ENCODE results near the gene PIP5K1B. TPM values are rescaled to one million over a fixed set of nuclear protein-coding genes. Genes with fewer than 3 reads are reported as not detected.

The PIP5K1B gene
- total and polyA plus RNA-seq, 2 of the 13 experiments (the other 11 are each of a cell fraction or from before 2014, with no cell fraction given): 15.8 to 17.5 TPM

DNA sequence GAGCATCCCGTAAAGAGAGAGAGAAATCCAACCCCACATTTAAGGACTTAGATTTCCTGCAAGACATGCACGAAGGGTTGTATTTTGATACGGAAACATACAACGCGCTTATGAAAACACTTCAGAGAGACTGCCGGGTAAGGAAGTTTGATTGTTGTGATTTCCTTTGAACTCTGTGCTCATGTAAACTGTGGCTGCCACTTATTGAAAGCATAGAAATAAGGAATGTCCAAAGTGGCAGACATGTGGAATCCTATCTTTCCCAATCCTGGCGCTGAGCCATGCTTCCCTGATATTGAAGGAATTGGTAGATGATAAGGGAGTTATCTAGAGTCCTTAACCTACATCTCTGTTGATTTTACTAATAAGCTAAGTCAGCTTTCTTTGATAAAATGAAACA, 189.5 kb downstream of the PIP5K1B start:
- WGBS (ENCODE audit: low lambda C conversion rate): 98% methylated on average over 7 of the region's 7 CpGs
- in situ Hi-C loops (cut with HindIII; ENCODE audit: extremely low pct_ligation_motif_present, low pct_unique_long_range_greater_than_20kb): no loop called here
- no peak overlapping the region for H3K4me2 ChIP-seq (ENCODE audit: low read depth, low read length)

GRCh38 chr9:68895741-68896478, 190.9 kb downstream of the PIP5K1B start:
- Histone ChIP-seq H3K9ac (ENCODE audit: insufficient read depth, low read depth, low read length) (no peak overlapping the region), H3K27ac (ENCODE audit: extremely low read length, insufficient read depth, low read length) (no peak overlapping the region), H3K4me2 (ENCODE audit: low read depth, low read length) (no peak overlapping the region), H3K27me3 (ENCODE audit: control insufficient read depth in 1 of 2, insufficient read depth in 2 of 2, low read length in 2 of 2) (no peaks in the 10 kb centered on the region), H2AFZ (ENCODE audit: low read length) (no peak overlapping the region), H3K4me3 (replicated peaks in 1 of 3; ENCODE audit: insufficient read depth in 1 of 3, low read depth in 2 of 3, low read length in 3 of 3) (no peak overlapping the region), H3K4me1 (ENCODE audit: insufficient read depth, low read length) (no peaks in the 10 kb centered on the region), H4K20me1 (ENCODE audit: insufficient read depth, low read length) (no peaks in the 10 kb centered on the region), H3K36me3 (replicated peaks in 1 of 2; ENCODE audit: control insufficient read depth in 1 of 2, insufficient read depth in 2 of 2, low read length in 2 of 2) (peaks cover 5 to 20% of the 10 kb centered on the region in 2 experiments; a peak in 4 of 5 replicates), H3K79me2 (ENCODE audit: insufficient read depth, low read length) (no peaks in the 10 kb centered on the region), H3K9me3 (ENCODE audit: low read length) (no peaks in the 10 kb centered on the region)
- DNase-seq (ENCODE audit: low spot score) (no peak), ATAC-seq (no peak), FAIRE-seq (no peak)
- in situ Hi-C loops (cut with HindIII; ENCODE audit: extremely low pct_ligation_motif_present, low pct_unique_long_range_greater_than_20kb): no loop called here
- CTCF ChIA-PET (ENCODE audit: low intra/inter-chr PET ratio, low total read pairs): no interaction called here
- 95% methylated on average over 6 of the region's 6 CpGs for WGBS (ENCODE audit: low lambda C conversion rate)
- no TSS peak for BruUV-seq (replicated peaks)
- intact Hi-C loops (cut with micrococcal nuclease; ENCODE audit: unreplicated experiment): no loop called here
- TF ChIP-seq ZFY (CRISPR knock-in tag; IDR thresholded peaks at IDR 0.05): no peak
- no peak for TF ChIP-seq ZBED4 (CRISPR knock-in tag; IDR thresholded peaks at IDR 0.05; ENCODE audit: borderline replicate concordance)
- no peak for TF ChIP-seq POLR2AphosphoS5 (IDR thresholded peaks at IDR 0.05; ENCODE audit: low read depth, low read length)
- no peak for TF ChIP-seq RNF2 (conservative IDR thresholded peaks at IDR 0.05; ENCODE audit: low read depth)
- TF ChIP-seq ZMYM3 (CRISPR knock-in tag; IDR thresholded peaks at IDR 0.05): no peak
- TF ChIP-seq KDM4B (CRISPR knock-in tag; IDR thresholded peaks at IDR 0.05): no peak
- no peak for TF ChIP-seq MYPOP (CRISPR knock-in tag; IDR thresholded peaks at IDR 0.05)
- no peak for TF ChIP-seq FOXA3 (CRISPR knock-in tag; IDR thresholded peaks at IDR 0.05)
- no peak for TF ChIP-seq SOX13 (IDR thresholded peaks at IDR 0.05)
- no peak for TF ChIP-seq SOX13 (CRISPR knock-in tag; conservative IDR thresholded peaks at IDR 0.05 in 1 of 2, IDR thresholded peaks at IDR 0.05 in 1 of 2)
- TF ChIP-seq TGIF2 (CRISPR knock-in tag; IDR thresholded peaks at IDR 0.05): no peak
- TF ChIP-seq GATAD1 (CRISPR knock-in tag; IDR thresholded peaks at IDR 0.05): no peak
- POLR2A ChIA-PET: no interaction called here

More for the DNA sequence above, 189.5 kb downstream of the PIP5K1B start:
- intact Hi-C loops (cut with micrococcal nuclease; ENCODE audit: unreplicated experiment): no loop called here
- Histone ChIP-seq H3K79me2 (ENCODE audit: insufficient read depth, low read length) (no peaks in the 10 kb centered on the region), H3K4me3 (replicated peaks in 1 of 3; ENCODE audit: insufficient read depth in 1 of 3, low read depth in 2 of 3, low read length in 3 of 3) (no peak overlapping the region), H3K27ac (ENCODE audit: extremely low read length, insufficient read depth, low read length) (no peak overlapping the region), H3K9ac (ENCODE audit: insufficient read depth, low read depth, low read length) (no peak overlapping the region), H3K27me3 (ENCODE audit: control insufficient read depth in 1 of 2, insufficient read depth in 2 of 2, low read length in 2 of 2) (no peaks in the 10 kb centered on the region), H3K4me1 (ENCODE audit: insufficient read depth, low read length) (no peaks in the 10 kb centered on the region), H2AFZ (ENCODE audit: low read length) (no peak overlapping the region), H3K36me3 (replicated peaks in 1 of 2; ENCODE audit: control insufficient read depth in 1 of 2, insufficient read depth in 2 of 2, low read length in 2 of 2) (peaks cover 8 to 22% of the 10 kb centered on the region in 2 experiments; a peak in 4 of 5 replicates), H4K20me1 (ENCODE audit: insufficient read depth, low read length) (no peaks in the 10 kb centered on the region), H3K9me3 (ENCODE audit: low read length) (no peaks in the 10 kb centered on the region)
- no peak for FAIRE-seq
- CTCF ChIA-PET (ENCODE audit: low intra/inter-chr PET ratio, low total read pairs): no interaction called here
- ATAC-seq: no peak
- TF ChIP-seq ZNF20 (CRISPR knock-in tag; IDR thresholded peaks at IDR 0.05) (no peak), SP140L (CRISPR knock-in tag; IDR thresholded peaks at IDR 0.05; ENCODE audit: borderline replicate concordance) (no peak), MAFK (conservative IDR thresholded peaks at IDR 0.05 in 1 of 2, IDR thresholded peaks at IDR 0.05 in 1 of 2; ENCODE audit: low read length in 2 of 2) (peak; percentile 16 to 49; a peak in 3 of 4 replicates)
- no TSS peak for BruUV-seq (replicated peaks)
- no peak for DNase-seq (ENCODE audit: low spot score)
- POLR2A ChIA-PET: no interaction called here
